Type B pancreatic cell (in vitro differentiated cells): ENCODE results near the gene NEURL1. TPM values are rescaled to one million over a fixed set of nuclear protein-coding genes. Genes with fewer than 3 reads are reported as not detected.
"Not testable (repeated sequence)": the region's sequence is repeated elsewhere in the genome, so short reads cannot be mapped to it uniquely, and the experiment has no call there.

Source experiments
- DNase-seq: peaks from one replicate; pipeline ENCODE4 v3.0.0; 2021; ENCODE audit warnings: mixed read lengths; ENCODE audit not compliant: unreplicated experiment; ENCODE audit errors: extremely low spot score
- H3K27ac Mint-ChIP-seq: 2 replicates; pipeline ENCODE4 v1.8.0; 2021; ENCODE audit warnings: mild to moderate bottlenecking, mixed read lengths
- H3K27me3 Mint-ChIP-seq: 2 replicates; pipeline ENCODE4 v1.8.0; 2021; ENCODE audit warnings: mixed read lengths
- H3K36me3 Mint-ChIP-seq: 2 replicates; pipeline ENCODE4 v1.8.0; 2021; ENCODE audit warnings: mixed read lengths
- H3K4me1 Mint-ChIP-seq: one replicate; pipeline ENCODE4 v1.8.0; 2021; ENCODE audit warnings: mixed read lengths; ENCODE audit not compliant: unreplicated experiment
- H3K4me3 Mint-ChIP-seq: 2 replicates; pipeline ENCODE4 v1.8.0; 2021; ENCODE audit warnings: mild to moderate bottlenecking, mixed read lengths
- H3K9me3 Mint-ChIP-seq: 2 replicates; pipeline ENCODE4 v1.8.0; 2021; ENCODE audit warnings: mixed read lengths
- total RNA-seq: library from RNA; stranded (reverse); gene quantifications from 2 replicates; pipeline ENCODE4 v1.2.1, GENCODE V29; 2021; ENCODE audit warnings: low replicate concordance
- TF ChIP-seq, protein P1 (sequence below): fragments of 200-600 bp; sonication (generic); conservative IDR thresholded peaks from 2 replicates; pipeline ENCODE4 v1.5.0; 2021; ENCODE audit warnings: antibody characterized with exemption, mild to moderate bottlenecking

Gene NEURL1
- total RNA-seq, 1 donor from 2014 or later, result 38.3 TPM

- Mint-ChIP-seq H3K36me3 (peaks cover 18% of the 10 kb centered on the region), H3K27ac (no peak overlapping the region), H3K4me3 (no peak overlapping the region), H3K4me1 (peaks cover 15% of the 10 kb centered on the region), H3K9me3 (no peaks in the 10 kb centered on the region), H3K27me3 (no peaks in the 10 kb centered on the region)
- TF ChIP-seq, protein P1, sequence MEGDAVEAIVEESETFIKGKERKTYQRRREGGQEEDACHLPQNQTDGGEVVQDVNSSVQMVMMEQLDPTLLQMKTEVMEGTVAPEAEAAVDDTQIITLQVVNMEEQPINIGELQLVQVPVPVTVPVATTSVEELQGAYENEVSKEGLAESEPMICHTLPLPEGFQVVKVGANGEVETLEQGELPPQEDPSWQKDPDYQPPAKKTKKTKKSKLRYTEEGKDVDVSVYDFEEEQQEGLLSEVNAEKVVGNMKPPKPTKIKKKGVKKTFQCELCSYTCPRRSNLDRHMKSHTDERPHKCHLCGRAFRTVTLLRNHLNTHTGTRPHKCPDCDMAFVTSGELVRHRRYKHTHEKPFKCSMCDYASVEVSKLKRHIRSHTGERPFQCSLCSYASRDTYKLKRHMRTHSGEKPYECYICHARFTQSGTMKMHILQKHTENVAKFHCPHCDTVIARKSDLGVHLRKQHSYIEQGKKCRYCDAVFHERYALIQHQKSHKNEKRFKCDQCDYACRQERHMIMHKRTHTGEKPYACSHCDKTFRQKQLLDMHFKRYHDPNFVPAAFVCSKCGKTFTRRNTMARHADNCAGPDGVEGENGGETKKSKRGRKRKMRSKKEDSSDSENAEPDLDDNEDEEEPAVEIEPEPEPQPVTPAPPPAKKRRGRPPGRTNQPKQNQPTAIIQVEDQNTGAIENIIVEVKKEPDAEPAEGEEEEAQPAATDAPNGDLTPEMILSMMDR, result no peak
- no peak for DNase-seq
Measured at GRCh38 chr10:103602852-103603155, 109.3 kb downstream of the NEURL1 start.

GRCh38 chr10:103603382-103603781 is 109.9 kb downstream of the NEURL1 start:
- Mint-ChIP-seq H3K27ac (no peak overlapping the region), H3K9me3 (no peaks in the 10 kb centered on the region), H3K36me3 (peaks cover 18% of the 10 kb centered on the region), H3K4me1 (peaks cover 10% of the 10 kb centered on the region), H3K27me3 (no peaks in the 10 kb centered on the region), H3K4me3 (no peak overlapping the region)
- TF ChIP-seq, protein P1, result no peak
- no peak for DNase-seq

DNA sequence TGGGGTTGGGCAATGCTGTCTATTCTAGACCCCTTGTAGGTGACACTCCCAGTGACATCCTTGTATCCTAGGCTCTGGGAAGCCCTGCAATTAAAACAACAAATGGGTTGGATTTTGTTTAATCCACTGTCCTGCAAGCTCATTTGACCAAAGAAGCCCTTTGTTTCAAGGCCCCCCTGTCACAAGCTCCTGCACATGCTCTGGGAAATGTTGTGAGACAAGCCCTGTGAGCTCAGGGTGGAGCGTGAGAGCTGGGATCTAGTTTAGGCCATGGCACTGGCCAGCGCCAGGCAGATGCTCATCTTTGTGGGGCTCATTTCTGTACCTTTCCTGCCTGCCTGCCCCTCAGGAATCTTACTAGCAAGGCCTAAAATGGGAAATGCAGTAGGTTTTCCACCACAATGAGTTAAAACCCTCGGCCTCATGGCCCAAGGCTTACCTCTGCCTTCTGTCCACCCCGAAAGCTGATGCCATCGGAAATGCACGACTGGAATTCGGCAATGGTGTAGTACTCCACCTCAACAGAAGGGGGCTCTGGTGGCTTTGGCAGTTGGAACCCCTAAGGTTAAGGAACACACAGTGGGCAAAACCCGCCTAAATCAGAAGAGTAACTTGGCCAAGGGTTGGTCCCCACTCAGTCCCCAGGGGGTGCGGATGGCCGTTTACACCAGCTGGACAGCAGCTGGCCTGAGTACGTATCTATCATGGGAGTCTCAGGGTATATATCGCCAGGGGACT is 112.0 kb downstream of the NEURL1 start:
- DNase-seq, result no peak
- Mint-ChIP-seq H3K4me3 (no peak overlapping the region), H3K27ac (no peak overlapping the region), H3K9me3 (no peaks in the 10 kb centered on the region), H3K4me1 (peaks cover 4% of the 10 kb centered on the region), H3K27me3 (no peaks in the 10 kb centered on the region), H3K36me3 (peaks cover 23% of the 10 kb centered on the region)
- TF ChIP-seq, protein P1, result peak; percentile 67

DNA sequence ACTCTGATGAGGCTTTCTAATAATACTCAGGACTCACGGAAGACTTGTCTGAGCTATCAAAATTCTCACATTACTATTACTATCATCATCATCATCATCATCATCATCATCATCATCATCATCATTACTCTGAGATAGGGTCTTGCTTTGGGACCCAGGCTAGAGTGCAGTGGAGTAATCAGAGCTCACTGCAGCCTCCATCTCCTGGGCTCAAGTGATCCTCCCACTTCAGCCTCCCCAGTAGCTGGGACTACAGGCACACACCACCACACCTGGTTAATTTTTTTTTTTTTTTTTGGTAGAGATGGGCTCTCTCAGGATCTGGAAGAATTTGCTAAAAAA is 112.6 kb downstream of the NEURL1 start:
- H3K9me3 Mint-ChIP-seq, H3K27me3 Mint-ChIP-seq, H3K27ac Mint-ChIP-seq, H3K4me3 Mint-ChIP-seq, DNase-seq, H3K4me1 Mint-ChIP-seq: not testable (repeated sequence)
- peaks cover 23% of the 10 kb centered on the region for H3K36me3 Mint-ChIP-seq

DNA sequence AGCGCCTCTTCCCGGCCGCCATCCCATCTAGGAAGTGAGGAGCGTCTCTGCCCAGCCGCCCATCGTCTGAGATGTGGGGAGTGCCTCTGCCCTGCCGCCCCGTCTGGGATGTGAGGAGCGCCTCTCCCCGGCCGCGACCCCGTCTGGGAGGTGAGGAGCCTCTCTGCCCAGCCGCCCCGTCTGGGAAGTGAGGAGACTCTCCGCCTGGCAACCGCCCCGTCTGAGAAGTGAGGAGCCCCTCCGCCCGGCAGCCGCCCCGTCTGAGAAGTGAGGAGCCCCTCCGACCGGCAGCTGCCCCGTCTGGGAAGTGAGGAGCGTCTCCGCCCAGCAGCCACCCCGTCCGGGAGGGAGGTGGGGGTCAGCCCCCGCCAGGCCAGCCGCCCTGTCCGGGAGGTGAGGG is 113.5 kb downstream of the NEURL1 start:
- not testable (repeated sequence) for H3K27ac Mint-ChIP-seq, DNase-seq, H3K9me3 Mint-ChIP-seq, H3K4me1 Mint-ChIP-seq, H3K4me3 Mint-ChIP-seq, H3K27me3 Mint-ChIP-seq
- peaks cover 23% of the 10 kb centered on the region for H3K36me3 Mint-ChIP-seq

DNA sequence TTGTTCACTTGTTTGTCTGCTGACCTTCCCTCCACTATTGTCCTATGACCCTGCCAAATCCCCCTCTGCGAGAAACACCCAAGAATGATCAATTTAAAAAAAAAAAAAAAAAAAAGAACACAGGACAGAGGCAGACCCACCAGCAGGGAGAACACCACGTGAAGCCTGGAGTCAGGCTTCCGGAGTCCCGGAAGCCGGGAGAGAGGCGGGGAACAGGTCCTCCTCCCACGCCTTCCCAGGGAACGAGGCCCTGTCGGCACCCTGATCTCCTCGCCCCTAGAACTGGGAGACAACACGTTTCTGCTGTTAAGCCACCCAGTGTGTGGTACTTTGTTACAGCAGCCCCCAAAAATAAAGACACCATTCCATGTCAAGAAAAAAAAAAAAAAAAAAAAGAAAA is 114.6 kb downstream of the NEURL1 start:
- H3K4me3 Mint-ChIP-seq, DNase-seq, H3K4me1 Mint-ChIP-seq, H3K27me3 Mint-ChIP-seq, H3K9me3 Mint-ChIP-seq, H3K27ac Mint-ChIP-seq: not testable (repeated sequence)
- H3K36me3 Mint-ChIP-seq, result peaks cover 19% of the 10 kb centered on the region

GRCh38 chr10:103609231-103610082 is 116.0 kb downstream of the NEURL1 start:
- Mint-ChIP-seq H3K27me3 (no peaks in the 10 kb centered on the region), H3K36me3 (peaks cover 18% of the 10 kb centered on the region), H3K9me3 (no peaks in the 10 kb centered on the region), H3K4me1 (peaks cover 3% of the 10 kb centered on the region), H3K27ac (peak overlapping the region; percentile 72), H3K4me3 (peak overlapping the region; percentile 4)
- TF ChIP-seq, protein P1, result no peak
- DNase-seq, result no peak
